HG02798 (cell line): ENCODE results near the gene POLK.
"Not testable (repeated sequence)": the region's sequence is repeated elsewhere in the genome, so short reads cannot be mapped to it uniquely, and the experiment has no call there.

Experiments used
- ATAC-seq: cut with Tn5 transposase; IDR thresholded peaks from one replicate; pipeline ENCODE4 v1.9.1; 2021; ENCODE audit warnings: mild to moderate bottlenecking; ENCODE audit not compliant: unreplicated experiment, poor library complexity

Gene POLK

GRCh38 chr5:75511435-75512382 is at the start of gene POLK, which contains the start of gene CERT1:
Gene POLK (plus strand): TSS chr5:75511891.
Gene CERT1 (minus strand): TSS chr5:75511629. CDS start chr5:75511207, 422 bp downstream.
- ATAC-seq, result peak; percentile 93

GRCh38 chr5:75463726-75464125 is 48.0 kb upstream of the POLK start:
- ATAC-seq, result no peak

GRCh38 chr5:75465480-75465879 is 46.2 kb upstream of the POLK start:
- no peak for ATAC-seq

GRCh38 chr5:75466006-75466716 is 45.5 kb upstream of the POLK start:
- no peak for ATAC-seq

- no peak for ATAC-seq
These were observed 43.1 kb upstream of the POLK start for GRCh38 chr5:75468593-75468992.

- ATAC-seq, result no peak
These were observed 42.7 kb upstream of the POLK start for GRCh38 chr5:75469017-75469416.

GRCh38 chr5:75471193-75471592 is 40.5 kb upstream of the POLK start:
- no peak for ATAC-seq

- no peak for ATAC-seq
These were observed 38.7 kb upstream of the POLK start for GRCh38 chr5:75472973-75473372.

GRCh38 chr5:75473463-75473862 is 38.2 kb upstream of the POLK start:
- no peak for ATAC-seq

- ATAC-seq, result no peak
These were observed 36.3 kb upstream of the POLK start for GRCh38 chr5:75475364-75475763.

GRCh38 chr5:75481024-75481423 is 30.7 kb upstream of the POLK start:
- ATAC-seq, result no peak

GRCh38 chr5:75482482-75482881 is 29.2 kb upstream of the POLK start:
- ATAC-seq, result no peak

GRCh38 chr5:75484605-75485004 is 27.1 kb upstream of the POLK start:
- no peak for ATAC-seq

- ATAC-seq, result not testable (repeated sequence)
These were observed 21.8 kb upstream of the POLK start for GRCh38 chr5:75489847-75490246.

GRCh38 chr5:75491621-75492020 is 20.1 kb upstream of the POLK start:
- no peak for ATAC-seq

- ATAC-seq, result no peak
These were observed 15.7 kb upstream of the POLK start for GRCh38 chr5:75496026-75496425.

GRCh38 chr5:75498208-75498777 is 13.4 kb upstream of the POLK start:
- no peak for ATAC-seq

GRCh38 chr5:75498875-75499274 is 12.8 kb upstream of the POLK start:
- not testable (repeated sequence) for ATAC-seq

GRCh38 chr5:75505112-75505511 is 6.6 kb upstream of the POLK start:
- not testable (repeated sequence) for ATAC-seq

GRCh38 chr5:75507841-75508240 is 3.9 kb upstream of the POLK start:
- no peak for ATAC-seq

GRCh38 chr5:75509546-75509945 is 2.1 kb upstream of the POLK start:
- ATAC-seq, result no peak
